Neural cell (in vitro differentiated cells): ENCODE measurements around the gene ITGAV. TPM values are rescaled to one million over a fixed set of nuclear protein-coding genes. Genes with fewer than 3 reads are reported as not detected.

Source experiments
- H2AFZ ChIP-seq: fragments of 200-600, 300-800 bp; sonication (generic), shearing (Covaris generic); 2 replicates; pipeline ENCODE4 v1.6.0; 2014; ENCODE audit warnings: low read depth, mild to moderate bottlenecking, antibody characterized with exemption, low read length, moderate library complexity
- H3F3A ChIP-seq: fragments of 200-600 bp; shearing (Covaris generic); 2 replicates; pipeline ENCODE4 v1.6.1; 2016; ENCODE audit warnings: mild to moderate bottlenecking, moderate library complexity, mixed read lengths, antibody characterized with exemption, low read length; ENCODE audit not compliant: insufficient read depth, poor library complexity, severe bottlenecking
- H3K27ac ChIP-seq: fragments of 200-600, 300-800 bp; sonication (generic), shearing (Covaris generic); 2 replicates; pipeline ENCODE4 v1.5.1; 2014; ENCODE audit warnings: mild to moderate bottlenecking, low read length, moderate library complexity
- H3K27me3 ChIP-seq: fragments of 300-800, 200-600 bp; sonication (generic), shearing (Covaris generic); 2 replicates; pipeline ENCODE4 v1.6.0; 2014; ENCODE audit warnings: mild to moderate bottlenecking, low read depth, low read length, moderate library complexity; ENCODE audit not compliant: insufficient read depth
- H3K36me3 ChIP-seq: fragments of 300-800, 200-600 bp; sonication (generic), shearing (Covaris generic); 2 replicates; pipeline ENCODE4 v1.5.1; 2014; ENCODE audit warnings: mild to moderate bottlenecking, antibody characterized with exemption, low read length, moderate library complexity; ENCODE audit not compliant: insufficient read depth
- H3K4me2 ChIP-seq: fragments of 300-800, 200-600 bp; sonication (generic), shearing (Covaris generic); 2 replicates; pipeline ENCODE4 v1.6.0; 2014; ENCODE audit warnings: mild to moderate bottlenecking, low read length
- H3K4me3 ChIP-seq: fragments of 300-800, 200-600 bp; sonication (generic), shearing (Covaris generic); 2 replicates; pipeline ENCODE4 v1.5.1; 2014; ENCODE audit warnings: mild to moderate bottlenecking, low read length, moderate library complexity
- H3K79me2 ChIP-seq: fragments of 200-600 bp; shearing (Covaris generic); replicated peaks from 2 replicates; pipeline ENCODE4 v1.6.0; 2014; ENCODE audit warnings: mild to moderate bottlenecking, low read length, moderate library complexity; ENCODE audit not compliant: insufficient read depth
- H3K9ac ChIP-seq: fragments of 300-800, 200-600 bp; sonication (generic), shearing (Covaris generic); 2 replicates; pipeline ENCODE4 v1.6.1; 2016; ENCODE audit warnings: mild to moderate bottlenecking, low read length, mixed read lengths
- H3K9me2 ChIP-seq: fragments of 200-600 bp; shearing (Covaris generic); 2 replicates; pipeline ENCODE4 v1.6.1; 2016; ENCODE audit warnings: mild to moderate bottlenecking, low read length, mixed read lengths; ENCODE audit not compliant: insufficient read depth
- H3K9me3 ChIP-seq: fragments of 200-600, 300-800 bp; sonication (generic), shearing (Covaris generic); 2 replicates; pipeline ENCODE4 v1.6.1; 2016; ENCODE audit warnings: mild to moderate bottlenecking, mixed run types, low read length, moderate library complexity, mixed read lengths
- H4K20me1 ChIP-seq: fragments of 200-600 bp; shearing (Covaris generic); 2 replicates; pipeline ENCODE4 v1.6.1; 2016; ENCODE audit warnings: mild to moderate bottlenecking, mixed run types; ENCODE audit not compliant: insufficient read depth
- CTCF ChIP-seq: fragments of 450-650 bp; IDR thresholded peaks from 2 replicates; pipeline ENCODE4 v1.5.1; 2014; ENCODE audit warnings: antibody characterized with exemption, mild to moderate bottlenecking, moderate library complexity; ENCODE audit not compliant: poor library complexity, severe bottlenecking
- EP300 ChIP-seq: fragments of 450-650 bp; conservative IDR thresholded peaks from 2 replicates; pipeline ENCODE4 v1.6.1; 2014; ENCODE audit warnings: antibody characterized with exemption, mild to moderate bottlenecking, moderate library complexity; ENCODE audit not compliant: poor library complexity, severe bottlenecking
- EZH2 ChIP-seq: fragments of 200-600, 300-800 bp; shearing (Covaris generic), sonication (generic); IDR thresholded peaks from 2 replicates; pipeline ENCODE4 v1.6.1; 2014; ENCODE audit warnings: antibody characterized with exemption, low read length, borderline replicate concordance, mild to moderate bottlenecking; ENCODE audit not compliant: insufficient read depth, poor library complexity, severe bottlenecking
- MXI1 ChIP-seq: fragments of 450-650 bp; conservative IDR thresholded peaks from 2 replicates; pipeline ENCODE4 v1.6.1; 2014; ENCODE audit warnings: antibody characterized with exemption, mild to moderate bottlenecking; ENCODE audit not compliant: poor library complexity, severe bottlenecking
- POLR2AphosphoS5 ChIP-seq: IDR thresholded peaks from 2 replicates; pipeline ENCODE4 v1.6.1; 2012
- RAD21 ChIP-seq: fragments of 450-650 bp; conservative IDR thresholded peaks from 2 replicates; pipeline ENCODE4 v1.6.1; 2014; ENCODE audit warnings: antibody characterized with exemption, mild to moderate bottlenecking, moderate library complexity
- REST ChIP-seq: IDR thresholded peaks from 2 replicates; pipeline ENCODE4 v1.6.1; 2012; ENCODE audit warnings: borderline replicate concordance
- SMC3 ChIP-seq: fragments of 450-650 bp; conservative IDR thresholded peaks from 2 replicates; pipeline ENCODE4 v1.6.1; 2014; ENCODE audit warnings: antibody characterized with exemption, mild to moderate bottlenecking, moderate library complexity; ENCODE audit not compliant: poor library complexity
- TAF1 ChIP-seq: IDR thresholded peaks from 2 replicates; pipeline ENCODE4 v1.6.1; 2012; ENCODE audit warnings: low read depth
- polyA plus RNA-seq: library from polyadenylated mRNA; depleted of rRNA; stranded (reverse); fragments of >200 nt; gene quantifications from 2 replicates; pipeline ENCODE4 v1.2.3, GENCODE V29; 2014

ITGAV gene
- polyA plus RNA-seq, 1 donor from 2014 or later: 6.6 TPM

- Histone ChIP-seq H2AFZ (no peak overlapping the region), H3K79me2 (no peaks in the 10 kb centered on the region), H3K9me2 (no peaks in the 10 kb centered on the region), H3K36me3 (no peaks in the 10 kb centered on the region), H3K27ac (no peak overlapping the region), H3K9ac (no peak overlapping the region), H4K20me1 (no peaks in the 10 kb centered on the region), H3K9me3 (no peaks in the 10 kb centered on the region), H3K4me3 (no peak overlapping the region), H3K27me3 (no peaks in the 10 kb centered on the region), H3F3A (no peaks in the 10 kb centered on the region), H3K4me2 (no peak overlapping the region)
- no peak for TF ChIP-seq REST
- no peak for TF ChIP-seq EP300
- no peak for TF ChIP-seq EZH2
- no peak for TF ChIP-seq POLR2AphosphoS5
- no peak for TF ChIP-seq CTCF
- TF ChIP-seq SMC3: no peak
- no peak for TF ChIP-seq MXI1
- TF ChIP-seq TAF1: no peak
- TF ChIP-seq RAD21: no peak
These were observed 85.5 kb downstream of the ITGAV start for GRCh38 chr2:186675380-186675779.

GRCh38 chr2:186683341-186683740 lies 93.5 kb downstream of the ITGAV start:
- no peak overlapping the region for H3K27ac ChIP-seq
- no peaks in the 10 kb centered on the region for H4K20me1 ChIP-seq
- TF ChIP-seq TAF1: no peak
- no peak for TF ChIP-seq POLR2AphosphoS5
- TF ChIP-seq REST: no peak
- TF ChIP-seq EP300: no peak
- no peak for TF ChIP-seq RAD21
- no peak for TF ChIP-seq EZH2
- no peak for TF ChIP-seq MXI1
- no peak for TF ChIP-seq SMC3
- no peak for TF ChIP-seq CTCF
- H3K27me3 ChIP-seq: no peaks in the 10 kb centered on the region
- H3K9ac ChIP-seq: no peak overlapping the region
- H3K36me3 ChIP-seq: no peaks in the 10 kb centered on the region
- no peaks in the 10 kb centered on the region for H3K9me2 ChIP-seq
- no peaks in the 10 kb centered on the region for H3F3A ChIP-seq
- H3K9me3 ChIP-seq: no peaks in the 10 kb centered on the region
- no peak overlapping the region for H3K4me3 ChIP-seq
- no peaks in the 10 kb centered on the region for H3K79me2 ChIP-seq
- no peak overlapping the region for H3K4me2 ChIP-seq
- no peak overlapping the region for H2AFZ ChIP-seq
